ENCODE data around the gene TMEM63B. TPM values are rescaled to one million over a fixed set of nuclear protein-coding genes. Genes with fewer than 3 reads are reported as not detected.

The TMEM63B gene
- total RNA-seq, 4 donors from 2014 or later: 21.6 to 41.7 (median 29.3) TPM

DNA sequence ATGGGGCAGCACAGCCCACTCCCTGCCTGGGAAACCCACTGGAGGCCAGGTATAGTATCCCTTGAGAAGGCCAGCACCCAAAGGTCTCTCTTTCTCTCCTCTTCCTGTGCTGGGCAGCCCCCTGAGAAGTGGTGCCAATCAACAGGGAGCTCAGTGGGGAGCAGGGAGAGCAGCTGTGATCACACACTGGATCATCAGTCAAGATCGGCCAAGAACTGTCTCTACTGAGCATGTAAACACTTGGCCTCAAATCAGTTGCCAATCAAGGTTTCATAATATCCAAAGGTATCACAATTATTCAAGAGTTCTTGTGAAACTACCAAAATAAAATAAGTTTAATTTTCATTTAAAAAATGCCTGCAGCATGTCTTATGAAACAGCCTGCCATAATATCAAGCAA lies 18.9 kb upstream of the TMEM63B start:
- TF ChIP-seq POLR2A (IDR thresholded peaks at IDR 0.05): no peak
- TF ChIP-seq, protein P1, sequence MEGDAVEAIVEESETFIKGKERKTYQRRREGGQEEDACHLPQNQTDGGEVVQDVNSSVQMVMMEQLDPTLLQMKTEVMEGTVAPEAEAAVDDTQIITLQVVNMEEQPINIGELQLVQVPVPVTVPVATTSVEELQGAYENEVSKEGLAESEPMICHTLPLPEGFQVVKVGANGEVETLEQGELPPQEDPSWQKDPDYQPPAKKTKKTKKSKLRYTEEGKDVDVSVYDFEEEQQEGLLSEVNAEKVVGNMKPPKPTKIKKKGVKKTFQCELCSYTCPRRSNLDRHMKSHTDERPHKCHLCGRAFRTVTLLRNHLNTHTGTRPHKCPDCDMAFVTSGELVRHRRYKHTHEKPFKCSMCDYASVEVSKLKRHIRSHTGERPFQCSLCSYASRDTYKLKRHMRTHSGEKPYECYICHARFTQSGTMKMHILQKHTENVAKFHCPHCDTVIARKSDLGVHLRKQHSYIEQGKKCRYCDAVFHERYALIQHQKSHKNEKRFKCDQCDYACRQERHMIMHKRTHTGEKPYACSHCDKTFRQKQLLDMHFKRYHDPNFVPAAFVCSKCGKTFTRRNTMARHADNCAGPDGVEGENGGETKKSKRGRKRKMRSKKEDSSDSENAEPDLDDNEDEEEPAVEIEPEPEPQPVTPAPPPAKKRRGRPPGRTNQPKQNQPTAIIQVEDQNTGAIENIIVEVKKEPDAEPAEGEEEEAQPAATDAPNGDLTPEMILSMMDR (IDR thresholded peaks at IDR 0.05): no peak
- peaks cover 6 to 14% of the 10 kb centered on the region in 2 donors for H3K36me3 ChIP-seq
- H3K9me3 ChIP-seq: no peaks in the 10 kb centered on the region
- no peak overlapping the region for H3K4me3 ChIP-seq (replicated peaks in 1 of 3)
- no peak for DNase-seq
- WGBS, 2 donors: 94 to 100% methylated on average over 1 of the region's 1 CpG
- H3K27me3 ChIP-seq: no peaks in the 10 kb centered on the region
- peaks cover 0 to 14% of the 10 kb centered on the region in 2 donors for H3K4me1 ChIP-seq
- H3K27ac ChIP-seq: no peak overlapping the region
- intact Hi-C loops (cut with DNase I): no loop called here

DNA sequence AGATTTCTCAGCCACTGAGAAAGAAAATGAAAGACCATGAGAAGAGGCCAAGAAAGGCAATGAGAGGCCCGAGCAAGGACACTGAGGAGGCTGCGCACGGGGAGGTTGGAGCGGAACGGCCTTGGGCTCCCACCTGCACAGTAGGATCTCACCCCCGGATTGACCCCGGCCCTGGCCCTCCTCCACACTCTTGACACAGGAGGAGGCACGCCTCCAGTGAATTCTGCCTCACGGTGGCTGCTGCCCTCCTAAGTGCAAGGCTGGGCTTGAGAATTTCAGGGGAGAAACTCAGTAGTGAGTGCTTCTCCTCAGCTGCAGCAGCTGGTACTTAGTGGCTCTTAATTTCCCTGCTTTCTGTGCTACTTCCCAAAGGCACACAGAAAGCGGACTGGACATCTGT lies 18.1 kb upstream of the TMEM63B start:
- peaks cover 0 to 13% of the 10 kb centered on the region in 2 donors for H3K4me1 ChIP-seq
- H3K9me3 ChIP-seq: no peaks in the 10 kb centered on the region
- intact Hi-C loops (cut with DNase I): no loop called here
- peaks cover 13 to 20% of the 10 kb centered on the region in 2 donors for H3K36me3 ChIP-seq
- DNase-seq: no peak
- H3K27me3 ChIP-seq: no peaks in the 10 kb centered on the region
- 84% methylated on average over 9 of the region's 10 CpGs for WGBS, 2 donors
- no peak overlapping the region for H3K4me3 ChIP-seq (replicated peaks in 1 of 3)
- H3K27ac ChIP-seq: no peak overlapping the region
- TF ChIP-seq, protein P1 (IDR thresholded peaks at IDR 0.05): no peak
- no peak for TF ChIP-seq POLR2A (IDR thresholded peaks at IDR 0.05)

DNA sequence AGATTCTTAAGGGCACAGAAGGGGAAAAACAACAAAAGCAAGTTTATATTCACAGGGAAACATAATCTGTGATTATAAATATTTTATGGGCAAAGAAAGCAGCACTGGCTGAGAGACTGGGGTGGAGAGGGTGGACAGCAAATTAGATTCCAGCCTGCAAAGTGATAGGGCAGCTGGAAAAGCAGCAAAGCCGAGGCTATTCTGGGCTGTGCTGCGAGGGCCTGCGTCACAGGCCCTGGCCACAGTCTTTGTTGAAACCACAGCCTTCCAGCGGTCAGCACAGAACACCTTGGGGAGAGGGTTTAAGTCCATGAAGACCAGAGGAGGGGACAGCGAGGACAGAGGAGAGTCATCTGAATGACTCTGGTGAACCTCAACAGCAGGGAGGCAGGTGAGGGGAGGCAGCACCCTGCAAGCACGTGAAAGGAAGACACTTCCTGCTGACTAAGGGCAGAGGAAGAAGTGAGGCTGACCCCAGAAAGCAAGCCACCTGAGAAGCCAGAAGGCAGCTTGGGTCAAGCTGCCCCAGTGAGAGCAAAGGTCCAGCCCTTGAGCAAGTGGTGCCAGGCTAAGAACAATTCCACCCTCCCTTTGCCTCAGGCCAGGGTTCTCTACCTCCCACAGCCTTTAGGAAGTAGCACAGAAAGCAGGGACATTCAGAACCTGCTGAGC lies 17.2 kb upstream of the TMEM63B start:
- intact Hi-C loops (cut with DNase I): no loop called here
- DNase-seq: no peak
- TF ChIP-seq, protein P1 (IDR thresholded peaks at IDR 0.05): no peak
- TF ChIP-seq POLR2A (IDR thresholded peaks at IDR 0.05): no peak
- WGBS, 2 donors: 91 to 93% methylated on average over 6 of the region's 6 CpGs
- Histone ChIP-seq H3K27ac (no peak overlapping the region), H3K27me3 (no peaks in the 10 kb centered on the region), H3K9me3 (no peaks in the 10 kb centered on the region), H3K36me3 (peaks cover 13 to 20% of the 10 kb centered on the region in 2 donors), H3K4me3 (replicated peaks in 1 of 3) (no peak overlapping the region), H3K4me1 (peaks cover 0 to 8% of the 10 kb centered on the region in 2 donors)

DNA sequence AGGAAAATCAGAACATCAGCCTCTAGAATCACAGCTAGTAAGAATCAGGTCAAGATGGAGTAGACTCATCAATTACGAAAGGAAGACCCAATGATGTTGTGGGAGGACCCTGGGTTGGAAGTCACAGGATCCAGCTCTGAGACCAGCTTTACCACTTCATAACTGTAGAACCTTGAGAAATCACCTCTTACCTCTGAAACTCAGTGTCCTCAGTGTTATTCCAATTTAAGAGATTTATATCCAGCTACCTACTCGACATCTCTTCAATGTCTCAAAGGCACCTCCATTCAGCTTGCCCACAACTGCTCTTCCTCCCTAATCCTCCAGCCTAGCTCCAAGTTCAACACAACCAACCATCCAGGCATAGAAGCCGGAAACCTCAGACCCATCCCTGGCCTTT lies 16.4 kb upstream of the TMEM63B start:
- 94 to 95% methylated on average over 3 of the region's 3 CpGs for WGBS, 2 donors
- H3K4me3 ChIP-seq (replicated peaks in 1 of 3): no peak overlapping the region
- intact Hi-C loops (cut with DNase I): no loop called here
- TF ChIP-seq, protein P1 (IDR thresholded peaks at IDR 0.05): no peak
- no peak for TF ChIP-seq POLR2A (IDR thresholded peaks at IDR 0.05)
- H3K9me3 ChIP-seq: no peaks in the 10 kb centered on the region
- no peak for DNase-seq
- H3K4me1 ChIP-seq: peaks cover 0 to 3% of the 10 kb centered on the region in 2 donors
- H3K27me3 ChIP-seq: no peaks in the 10 kb centered on the region
- peaks cover 13 to 20% of the 10 kb centered on the region in 2 donors for H3K36me3 ChIP-seq
- H3K27ac ChIP-seq: no peak overlapping the region

Data from thyroid gland (tissue), 4 donors.